GM12892 (cell line): ENCODE measurements around the gene CASP3.
"Not testable (repeated sequence)": the region's sequence is repeated elsewhere in the genome, so short reads cannot be mapped to it uniquely, and the experiment has no call there.

Experiments used
- POLR2A ChIP-seq: IDR thresholded peaks from 2 replicates; pipeline ENCODE4 v1.6.1; 2011; ENCODE audit warnings: low read depth, low read length, control low read depth
- TAF1 ChIP-seq: IDR thresholded peaks from 2 replicates; pipeline ENCODE4 v1.6.1; 2011; ENCODE audit warnings: low read depth, mild to moderate bottlenecking, control low read depth, low read length, borderline replicate concordance

DNA sequence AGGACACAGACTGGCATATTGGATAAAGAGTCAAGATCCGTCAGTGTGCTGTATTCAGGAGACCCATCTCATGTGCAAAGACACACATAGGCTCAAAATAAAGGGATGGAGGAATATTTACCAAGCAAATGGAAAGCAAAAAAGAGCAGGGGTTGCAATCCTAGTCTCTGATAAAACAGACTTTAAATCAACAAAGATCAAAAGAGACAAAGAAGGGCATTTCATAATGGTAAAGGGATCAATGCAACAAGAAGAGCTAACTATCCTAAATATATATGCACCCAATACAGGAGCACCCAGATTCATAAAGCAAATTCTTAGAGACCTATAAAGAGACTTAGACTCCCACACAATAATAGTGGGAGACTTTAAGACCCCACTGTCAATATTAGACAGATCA, 46.4 kb downstream of the CASP3 start:
- not testable (repeated sequence) for TF ChIP-seq POLR2A, TAF1
